Measurements from ENCODE around the gene TAF15. TPM values are rescaled to one million over a fixed set of nuclear protein-coding genes. Genes with fewer than 3 reads are reported as not detected.

TAF15 gene
- polyA plus RNA-seq, 2 donors: 89.5 to 110 TPM

GRCh38 chr17:35796942-35797341 is 12.3 kb upstream of the TAF15 start:
- no peaks in the 10 kb centered on the region for H3K9me3 ChIP-seq (ENCODE audit: control insufficient read depth in 2 of 2, insufficient read depth in 1 of 2, low read depth in 1 of 2, low read length in 1 of 2)
- H3K27ac ChIP-seq (ENCODE audit: low read depth in 2 of 2, low read length in 1 of 2): no peak overlapping the region
- H3K4me1 ChIP-seq (ENCODE audit: control insufficient read depth in 2 of 2, insufficient read depth in 2 of 2, low read length in 1 of 2): peaks cover 3 to 12% of the 10 kb centered on the region in 2 donors
- WGBS, 2 donors: 81 to 100% methylated on average over 1 of the region's 1 CpG
- no peak overlapping the region for H3K4me3 ChIP-seq (ENCODE audit: low read depth in 1 of 2, low read length in 2 of 2)
- no peaks in the 10 kb centered on the region for H3K36me3 ChIP-seq (ENCODE audit: control insufficient read depth in 2 of 2, insufficient read depth in 2 of 2, low read length in 1 of 2)
- no peaks in the 10 kb centered on the region for H3K27me3 ChIP-seq (ENCODE audit: control insufficient read depth in 1 of 2, insufficient read depth in 2 of 2, low read length in 2 of 2)

DNA sequence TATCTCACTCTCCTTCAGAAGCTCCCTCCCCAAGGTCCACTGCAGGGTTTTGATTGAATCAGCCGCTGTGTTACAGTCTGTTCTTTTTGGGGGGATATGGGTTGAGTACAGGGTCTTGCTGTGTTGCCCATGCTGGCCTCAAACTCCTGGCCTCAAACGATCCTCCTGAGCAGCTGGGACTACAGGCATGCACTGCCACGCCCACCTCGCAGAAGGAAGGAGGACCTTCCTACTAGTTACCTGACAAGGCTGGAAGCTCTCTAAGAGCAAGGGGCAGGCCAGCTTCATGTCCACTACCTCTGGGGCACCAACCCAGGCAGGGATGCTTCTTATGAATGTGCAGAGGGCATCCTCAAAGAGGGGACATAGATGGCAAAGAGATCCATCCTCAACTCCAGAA is 11.9 kb upstream of the TAF15 start:
- Histone ChIP-seq H3K27ac (ENCODE audit: low read depth in 2 of 2, low read length in 1 of 2) (no peak overlapping the region), H3K27me3 (ENCODE audit: control insufficient read depth in 1 of 2, insufficient read depth in 2 of 2, low read length in 2 of 2) (no peaks in the 10 kb centered on the region), H3K4me1 (ENCODE audit: control insufficient read depth in 2 of 2, insufficient read depth in 2 of 2, low read length in 1 of 2) (peaks cover 3 to 11% of the 10 kb centered on the region in 2 donors), H3K9me3 (ENCODE audit: control insufficient read depth in 2 of 2, insufficient read depth in 1 of 2, low read depth in 1 of 2, low read length in 1 of 2) (no peaks in the 10 kb centered on the region), H3K4me3 (ENCODE audit: low read depth in 1 of 2, low read length in 2 of 2) (no peak overlapping the region), H3K36me3 (ENCODE audit: control insufficient read depth in 2 of 2, insufficient read depth in 2 of 2, low read length in 1 of 2) (no peaks in the 10 kb centered on the region)
- WGBS, 2 donors: 56 to 62% methylated on average over 4 of the region's 4 CpGs

DNA sequence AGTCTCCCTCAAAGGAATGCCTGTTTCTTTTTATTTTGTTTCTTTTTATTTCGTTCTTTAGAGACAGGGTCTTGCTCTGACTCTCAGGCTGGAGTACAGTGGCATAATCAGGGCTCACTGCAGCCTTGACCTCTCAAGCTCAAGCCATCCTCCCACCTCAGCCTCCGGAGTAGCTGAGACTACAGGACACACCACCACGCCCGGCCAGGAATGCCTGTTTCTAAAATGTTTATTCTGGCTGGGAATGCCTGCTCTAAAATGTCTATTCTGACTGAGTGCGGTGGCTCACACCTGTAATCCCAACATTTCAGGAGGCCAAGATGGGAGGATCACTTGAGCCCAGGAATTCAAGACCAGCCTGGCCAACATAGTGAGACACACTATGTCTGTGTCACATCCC is 11.4 kb upstream of the TAF15 start:
- 75 to 87% methylated on average over 5 of the region's 5 CpGs for WGBS, 2 donors
- H3K9me3 ChIP-seq (ENCODE audit: control insufficient read depth in 2 of 2, insufficient read depth in 1 of 2, low read depth in 1 of 2, low read length in 1 of 2): no peaks in the 10 kb centered on the region
- H3K4me1 ChIP-seq (ENCODE audit: control insufficient read depth in 2 of 2, insufficient read depth in 2 of 2, low read length in 1 of 2): peaks cover 3 to 11% of the 10 kb centered on the region in 2 donors
- H3K27ac ChIP-seq (ENCODE audit: low read depth in 2 of 2, low read length in 1 of 2): no peak overlapping the region
- no peaks in the 10 kb centered on the region for H3K36me3 ChIP-seq (ENCODE audit: control insufficient read depth in 2 of 2, insufficient read depth in 2 of 2, low read length in 1 of 2)
- no peak overlapping the region for H3K4me3 ChIP-seq (ENCODE audit: low read depth in 1 of 2, low read length in 2 of 2)
- H3K27me3 ChIP-seq (ENCODE audit: control insufficient read depth in 1 of 2, insufficient read depth in 2 of 2, low read length in 2 of 2): no peaks in the 10 kb centered on the region

DNA sequence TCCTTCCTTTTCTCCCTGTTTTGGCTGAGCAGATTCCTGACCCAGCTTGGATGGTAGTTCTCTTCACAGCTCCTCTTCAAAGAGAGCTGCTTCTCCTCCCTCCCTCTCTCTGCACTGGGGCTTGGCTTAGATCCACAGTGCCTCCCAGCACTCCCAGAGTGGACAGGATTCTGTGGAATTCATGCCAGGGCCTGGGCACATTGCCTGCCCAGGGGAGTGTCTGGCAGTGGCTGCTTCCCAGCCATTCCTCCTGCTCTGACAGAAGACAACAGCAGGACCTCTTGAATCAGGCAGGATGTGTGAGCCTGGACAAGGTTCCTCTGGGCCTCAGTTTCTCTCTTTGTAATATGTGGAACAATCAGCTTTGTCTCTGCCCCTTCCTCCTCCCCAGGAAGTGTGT is 9.3 kb upstream of the TAF15 start:
- H3K4me3 ChIP-seq (ENCODE audit: low read depth in 1 of 2, low read length in 2 of 2): no peak overlapping the region
- no peaks in the 10 kb centered on the region for H3K27me3 ChIP-seq (ENCODE audit: control insufficient read depth in 1 of 2, insufficient read depth in 2 of 2, low read length in 2 of 2)
- no peaks in the 10 kb centered on the region for H3K9me3 ChIP-seq (ENCODE audit: control insufficient read depth in 2 of 2, insufficient read depth in 1 of 2, low read depth in 1 of 2, low read length in 1 of 2)
- H3K36me3 ChIP-seq (ENCODE audit: control insufficient read depth in 2 of 2, insufficient read depth in 2 of 2, low read length in 1 of 2): no peaks in the 10 kb centered on the region
- peaks cover 0 to 8% of the 10 kb centered on the region in 2 donors for H3K4me1 ChIP-seq (ENCODE audit: control insufficient read depth in 2 of 2, insufficient read depth in 2 of 2, low read length in 1 of 2)
- H3K27ac ChIP-seq (ENCODE audit: low read depth in 2 of 2, low read length in 1 of 2): peak overlapping the region; percentile 45 to 74

DNA sequence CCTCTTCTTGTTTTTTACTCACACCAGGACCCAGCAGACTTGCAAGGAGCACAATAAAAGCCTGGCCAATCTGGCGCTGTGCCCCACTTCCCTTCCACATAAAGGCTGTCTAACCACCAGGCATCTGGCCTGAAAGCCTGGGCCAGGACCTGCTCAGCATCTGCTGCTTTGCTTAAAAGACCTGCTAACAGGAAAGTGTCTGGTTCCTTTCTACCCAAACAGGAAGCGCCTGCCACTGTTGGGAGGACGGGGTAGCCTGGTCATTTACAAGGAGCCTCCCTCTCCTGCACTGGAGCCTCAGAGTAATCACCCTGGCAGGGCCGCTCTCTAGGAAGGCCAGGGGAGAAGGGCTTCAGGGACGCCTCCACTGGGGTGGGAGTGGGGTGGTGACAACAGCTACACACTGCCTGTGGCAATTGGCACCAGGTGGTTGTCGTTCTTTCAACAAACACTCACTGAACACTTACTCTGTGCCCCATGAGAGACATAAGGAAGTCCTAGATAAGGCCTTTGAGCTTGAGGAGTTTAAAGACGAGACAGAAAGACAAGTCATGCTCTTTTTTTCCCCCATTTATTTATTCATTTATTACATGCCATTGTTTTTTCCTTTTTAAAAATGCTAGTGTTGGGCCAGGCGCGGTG is 7.6 kb upstream of the TAF15 start:
- Histone ChIP-seq H3K9me3 (ENCODE audit: control insufficient read depth in 2 of 2, insufficient read depth in 1 of 2, low read depth in 1 of 2, low read length in 1 of 2) (no peaks in the 10 kb centered on the region), H3K27ac (ENCODE audit: low read depth in 2 of 2, low read length in 1 of 2) (peak overlapping the region in 1 of 2 donors; percentile 34), H3K36me3 (ENCODE audit: control insufficient read depth in 2 of 2, insufficient read depth in 2 of 2, low read length in 1 of 2) (no peaks in the 10 kb centered on the region), H3K4me3 (ENCODE audit: low read depth in 1 of 2, low read length in 2 of 2) (no peak overlapping the region), H3K4me1 (ENCODE audit: control insufficient read depth in 2 of 2, insufficient read depth in 2 of 2, low read length in 1 of 2) (peaks cover 0 to 2% of the 10 kb centered on the region in 2 donors), H3K27me3 (ENCODE audit: control insufficient read depth in 1 of 2, insufficient read depth in 2 of 2, low read length in 2 of 2) (no peaks in the 10 kb centered on the region)
- 50 to 62% methylated on average over 9 of the region's 9 CpGs for WGBS, 2 donors

DNA sequence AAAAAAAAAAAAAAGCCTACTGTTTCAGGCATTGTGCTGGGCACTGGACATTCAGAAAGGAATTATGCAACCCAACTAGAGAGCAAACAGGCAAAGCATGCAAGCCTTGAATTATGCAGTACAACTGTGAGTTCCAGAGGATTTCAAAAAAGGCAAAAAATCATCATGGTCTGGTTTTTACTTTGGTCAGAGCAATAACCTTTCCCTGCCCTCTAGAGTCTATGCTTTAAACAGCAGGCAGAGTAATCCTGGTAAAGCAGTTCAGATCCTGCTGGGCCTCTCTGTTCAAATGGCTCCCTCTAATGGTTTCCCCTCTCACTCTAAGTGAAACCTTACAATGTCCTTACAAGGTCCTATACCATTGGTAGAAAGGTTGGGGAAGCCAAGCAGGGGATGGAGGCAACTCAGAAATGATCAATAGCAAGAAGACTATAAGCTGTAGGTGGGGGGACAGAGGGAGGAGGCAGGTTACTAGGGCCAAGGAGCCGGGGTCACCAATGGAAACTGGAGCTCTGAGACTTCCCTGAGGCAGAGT is 4.6 kb upstream of the TAF15 start:
- H3K4me1 ChIP-seq (ENCODE audit: control insufficient read depth in 2 of 2, insufficient read depth in 2 of 2, low read length in 1 of 2): peaks cover 0 to 2% of the 10 kb centered on the region in 2 donors
- H3K9me3 ChIP-seq (ENCODE audit: control insufficient read depth in 2 of 2, insufficient read depth in 1 of 2, low read depth in 1 of 2, low read length in 1 of 2): no peaks in the 10 kb centered on the region
- WGBS, 2 donors: 6 to 31% methylated on average over 1 of the region's 1 CpG
- H3K27ac ChIP-seq (ENCODE audit: low read depth in 2 of 2, low read length in 1 of 2): no peak overlapping the region
- no peak overlapping the region for H3K4me3 ChIP-seq (ENCODE audit: low read depth in 1 of 2, low read length in 2 of 2)
- H3K27me3 ChIP-seq (ENCODE audit: control insufficient read depth in 1 of 2, insufficient read depth in 2 of 2, low read length in 2 of 2): no peaks in the 10 kb centered on the region
- H3K36me3 ChIP-seq (ENCODE audit: control insufficient read depth in 2 of 2, insufficient read depth in 2 of 2, low read length in 1 of 2): no peaks in the 10 kb centered on the region

DNA sequence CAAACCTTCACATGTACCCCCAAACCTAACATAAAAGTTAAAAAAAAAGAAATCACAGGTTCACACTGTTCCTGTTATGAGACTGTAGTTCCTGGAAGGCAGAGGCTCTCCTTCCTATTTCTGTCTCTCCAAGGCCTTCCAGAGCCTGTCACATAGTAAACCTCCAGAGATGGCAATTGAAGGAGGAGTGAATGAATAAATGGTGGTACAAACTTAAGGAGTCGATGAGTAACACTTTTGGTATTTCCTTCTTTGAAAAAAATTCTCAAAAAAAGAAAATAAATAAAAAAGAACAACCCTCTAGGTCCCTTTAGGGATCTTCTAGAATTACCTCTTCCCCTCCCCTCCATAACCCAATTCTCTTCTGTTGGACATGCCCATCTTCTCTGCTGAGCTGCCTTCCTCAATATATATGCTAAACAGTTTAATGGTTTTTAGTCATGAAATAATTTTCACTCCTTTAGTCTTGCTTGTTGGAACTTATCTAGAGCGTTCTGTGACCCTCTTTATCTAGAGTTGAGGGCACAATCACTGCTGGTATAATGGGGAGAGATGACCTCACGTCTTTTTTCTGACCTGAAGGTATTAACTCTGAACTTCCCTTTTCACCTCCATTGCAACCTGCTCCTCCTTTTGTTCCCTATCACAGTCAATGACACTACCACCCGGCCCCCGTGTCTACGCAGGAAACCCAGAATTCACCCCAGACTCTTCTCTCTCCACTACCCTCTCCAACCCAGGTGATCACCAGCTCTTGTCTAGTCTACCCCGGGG is 1.7 kb upstream of the TAF15 start:
- H3K9me3 ChIP-seq (ENCODE audit: control insufficient read depth in 2 of 2, insufficient read depth in 1 of 2, low read depth in 1 of 2, low read length in 1 of 2): no peaks in the 10 kb centered on the region
- no peaks in the 10 kb centered on the region for H3K4me1 ChIP-seq (ENCODE audit: control insufficient read depth in 2 of 2, insufficient read depth in 2 of 2, low read length in 1 of 2)
- no peaks in the 10 kb centered on the region for H3K27me3 ChIP-seq (ENCODE audit: control insufficient read depth in 1 of 2, insufficient read depth in 2 of 2, low read length in 2 of 2)
- no peak overlapping the region for H3K4me3 ChIP-seq (ENCODE audit: low read depth in 1 of 2, low read length in 2 of 2)
- 83 to 84% methylated on average over 7 of the region's 7 CpGs for WGBS, 2 donors
- no peak overlapping the region for H3K27ac ChIP-seq (ENCODE audit: low read depth in 2 of 2, low read length in 1 of 2)
- H3K36me3 ChIP-seq (ENCODE audit: control insufficient read depth in 2 of 2, insufficient read depth in 2 of 2, low read length in 1 of 2): no peaks in the 10 kb centered on the region

GRCh38 chr17:35808240-35808961 is 883 bp upstream of the TAF15 start:
- Histone ChIP-seq H3K4me3 (ENCODE audit: low read depth in 1 of 2, low read length in 2 of 2) (peak overlapping the region; percentile 36 to 90), H3K27ac (ENCODE audit: low read depth in 2 of 2, low read length in 1 of 2) (peak overlapping the region; percentile 78 to 96), H3K9me3 (ENCODE audit: control insufficient read depth in 2 of 2, insufficient read depth in 1 of 2, low read depth in 1 of 2, low read length in 1 of 2) (no peaks in the 10 kb centered on the region), H3K4me1 (ENCODE audit: control insufficient read depth in 2 of 2, insufficient read depth in 2 of 2, low read length in 1 of 2) (no peaks in the 10 kb centered on the region), H3K27me3 (ENCODE audit: control insufficient read depth in 1 of 2, insufficient read depth in 2 of 2, low read length in 2 of 2) (no peaks in the 10 kb centered on the region), H3K36me3 (ENCODE audit: control insufficient read depth in 2 of 2, insufficient read depth in 2 of 2, low read length in 1 of 2) (no peaks in the 10 kb centered on the region)
- 27 to 28% methylated on average over 19 of the region's 19 CpGs for WGBS, 2 donors

GRCh38 chr17:35809855-35810461 is 674 bp downstream of the TAF15 start:
- Histone ChIP-seq H3K9me3 (ENCODE audit: control insufficient read depth in 2 of 2, insufficient read depth in 1 of 2, low read depth in 1 of 2, low read length in 1 of 2) (no peaks in the 10 kb centered on the region), H3K27ac (ENCODE audit: low read depth in 2 of 2, low read length in 1 of 2) (peak overlapping the region; percentile 96), H3K4me3 (ENCODE audit: low read depth in 1 of 2, low read length in 2 of 2) (peak overlapping the region; percentile 86 to 90), H3K27me3 (ENCODE audit: control insufficient read depth in 1 of 2, insufficient read depth in 2 of 2, low read length in 2 of 2) (no peaks in the 10 kb centered on the region), H3K4me1 (ENCODE audit: control insufficient read depth in 2 of 2, insufficient read depth in 2 of 2, low read length in 1 of 2) (no peaks in the 10 kb centered on the region), H3K36me3 (ENCODE audit: control insufficient read depth in 2 of 2, insufficient read depth in 2 of 2, low read length in 1 of 2) (no peaks in the 10 kb centered on the region)
- WGBS, 2 donors: 1% methylated on average over 24 of the region's 24 CpGs

All from esophagus (tissue), 2 donors.